Smooth muscle cell of trachea (primary cell): ENCODE measurements around the gene OR56A1. TPM values are rescaled to one million over a fixed set of nuclear protein-coding genes. Genes with fewer than 3 reads are reported as not detected.

ENCODE experiments used
- total RNA-seq: library from RNA; depleted of rRNA; stranded (reverse); fragments of >200 nt; gene quantifications from 2 replicates; pipeline ENCODE4 v1.2.1, GENCODE V29; 2014

The OR56A1 gene, protein sequence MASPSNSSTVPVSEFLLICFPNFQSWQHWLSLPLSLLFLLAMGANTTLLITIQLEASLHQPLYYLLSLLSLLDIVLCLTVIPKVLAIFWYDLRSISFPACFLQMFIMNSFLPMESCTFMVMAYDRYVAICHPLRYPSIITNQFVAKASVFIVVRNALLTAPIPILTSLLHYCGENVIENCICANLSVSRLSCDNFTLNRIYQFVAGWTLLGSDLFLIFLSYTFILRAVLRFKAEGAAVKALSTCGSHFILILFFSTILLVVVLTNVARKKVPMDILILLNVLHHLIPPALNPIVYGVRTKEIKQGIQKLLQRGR
- under 0.01 TPM in 1 of 2 replicates, not detected in the other for total RNA-seq

GRCh38 chr11:6030708-6031405 lies at the start of gene OR56A1:
Gene OR56A1 (minus strand): TSS chr11:6030758. CDS start chr11:6027692, 3,066 bp downstream.

GRCh38 chr11:6006846-6007245 lies 23.7 kb downstream of the OR56A1 start, which contains the start of gene OR56A4:
Gene OR56A4 (minus strand): TSS chr11:6006946. CDS start chr11:6002992, 3,954 bp downstream.

GRCh38 chr11:5986885-5987284 lies 43.7 kb downstream of the OR56A1 start, which contains the start of gene OR52L1:
Gene OR52L1 (minus strand): TSS chr11:5986985. CDS start chr11:5986930, 55 bp downstream.

Other genes starting within 250 kb of the OR56A1 start
- gene OR52N5, start 247.4 kb downstream of the OR56A1 start, total RNA-seq, result not detected in 2 replicates
- gene OR52N1, start 239.5 kb downstream of the OR56A1 start, total RNA-seq, result not detected in 2 replicates
- gene OR52N2, start 221.8 kb downstream of the OR56A1 start, total RNA-seq, result not detected in 2 replicates
- gene OR52E6, start 188.9 kb downstream of the OR56A1 start, total RNA-seq, result not detected in 2 replicates
- gene OR52E8, start 173.1 kb downstream of the OR56A1 start, total RNA-seq, result not detected in 2 replicates
- gene OR52E4, start 150.1 kb downstream of the OR56A1 start, total RNA-seq, result not detected in 2 replicates
- gene OR52E5, start 137.6 kb downstream of the OR56A1 start, total RNA-seq, result not detected in 2 replicates
- gene OR56A3, start 88.5 kb downstream of the OR56A1 start, total RNA-seq, result not detected in 2 replicates
- not detected in 2 replicates for gene OR56A5, start 62.3 kb downstream of the OR56A1 start, total RNA-seq
- gene OR52L1, start 43.8 kb downstream of the OR56A1 start, total RNA-seq, result not detected in 2 replicates
- gene OR56A4, start 23.8 kb downstream of the OR56A1 start, total RNA-seq, result not detected in 2 replicates
- not detected in 2 replicates for gene OR56B4, start 76.9 kb upstream of the OR56A1 start, total RNA-seq
- not detected in 2 replicates for gene OR52B2, start 139.6 kb upstream of the OR56A1 start, total RNA-seq
- gene OR52W1, start 168.5 kb upstream of the OR56A1 start, total RNA-seq, result not detected in 2 replicates
- gene C11orf42, start 174.8 kb upstream of the OR56A1 start, total RNA-seq, result not detected in 2 replicates
- 13.4 and 13.7 TPM in 2 replicates for gene FHIP1B, start 203.9 kb upstream of the OR56A1 start, total RNA-seq
- gene CNGA4, start 208.3 kb upstream of the OR56A1 start, total RNA-seq, result 0.33 TPM in 1 of 2 replicates, not detected in the other
- gene CCKBR, start 229.1 kb upstream of the OR56A1 start, total RNA-seq, result not detected in 2 replicates